GM12801 (cell line): Measurements from ENCODE around the gene PLEKHF1.

Experiments used
- CTCF ChIP-seq: IDR thresholded peaks from one replicate; pipeline ENCODE4 v1.5.1; 2011; ENCODE audit warnings: control low read depth; ENCODE audit not compliant: insufficient read length; ENCODE audit errors: extremely low read depth

PLEKHF1 gene

GRCh38 chr19:29702963-29703320, 37.7 kb downstream of the PLEKHF1 start:
- no peak for TF ChIP-seq CTCF

- TF ChIP-seq CTCF: no peak
Observed at GRCh38 chr19:29704562-29705558, 39.6 kb downstream of the PLEKHF1 start.

GRCh38 chr19:29705706-29706105, 40.4 kb downstream of the PLEKHF1 start:
- no peak for TF ChIP-seq CTCF

GRCh38 chr19:29706635-29707034, 41.4 kb downstream of the PLEKHF1 start:
- no peak for TF ChIP-seq CTCF

- no peak for TF ChIP-seq CTCF
Observed at GRCh38 chr19:29708554-29709439, 43.5 kb downstream of the PLEKHF1 start.

- no peak for TF ChIP-seq CTCF
Observed at GRCh38 chr19:29711584-29712132, 46.4 kb downstream of the PLEKHF1 start.
